ENCODE data around the gene PHKB.

- TF ChIP-seq CTCF (IDR thresholded peaks at IDR 0.05) (no peak), POLR2A (IDR thresholded peaks at IDR 0.05) (no peak)
These were observed 260.9 kb downstream of the PHKB start for GRCh38 chr16:47722046-47722445.

Data from uterus (tissue), 2 donors.